Superior temporal gyrus (tissue), 1 donor: ENCODE results near the gene EXOC1L.

Experiments
- DNase-seq: peaks from one replicate; pipeline ENCODE4 v3.0.0-alpha.2; 2016; ENCODE audit errors: extremely low spot score

EXOC1L gene

GRCh38 chr4:55819634-55820033, at the start of gene EXOC1L:
EXOC1L (plus strand) TSS chr4:55819790; CDS start chr4:55820027, 237 bp downstream.
- DNase-seq: no peak

- no peak for DNase-seq
These were observed 48.9 kb upstream of the EXOC1L start for GRCh38 chr4:55770662-55771061.

- no peak for DNase-seq
These were observed 38.2 kb upstream of the EXOC1L start for GRCh38 chr4:55781341-55781740.

GRCh38 chr4:55781812-55782211, 37.8 kb upstream of the EXOC1L start:
- no peak for DNase-seq

- DNase-seq: no peak
These were observed 36.0 kb upstream of the EXOC1L start for GRCh38 chr4:55783584-55783983.

- DNase-seq: no peak
These were observed 34.8 kb upstream of the EXOC1L start for GRCh38 chr4:55784747-55785146.

- no peak for DNase-seq
These were observed 27.9 kb upstream of the EXOC1L start for GRCh38 chr4:55791666-55792065.

GRCh38 chr4:55793479-55793878, 26.1 kb upstream of the EXOC1L start:
- no peak for DNase-seq

GRCh38 chr4:55794053-55794452, 25.5 kb upstream of the EXOC1L start:
- no peak for DNase-seq

GRCh38 chr4:55795341-55795740, 24.2 kb upstream of the EXOC1L start:
- DNase-seq: no peak

- no peak for DNase-seq
These were observed 18.1 kb upstream of the EXOC1L start for GRCh38 chr4:55801498-55801897.

GRCh38 chr4:55807556-55807955, 12.0 kb upstream of the EXOC1L start:
- no peak for DNase-seq

GRCh38 chr4:55808186-55808585, 11.4 kb upstream of the EXOC1L start:
- DNase-seq: no peak

- no peak for DNase-seq
These were observed 11.0 kb upstream of the EXOC1L start for GRCh38 chr4:55808632-55809031.

- no peak for DNase-seq
These were observed 1.9 kb upstream of the EXOC1L start for GRCh38 chr4:55817691-55818090.

- DNase-seq: no peak
These were observed 689 bp downstream of the EXOC1L start for GRCh38 chr4:55820279-55820678.

GRCh38 chr4:55822329-55822728, 2.7 kb downstream of the EXOC1L start:
- no peak for DNase-seq

GRCh38 chr4:55824865-55825264, 5.3 kb downstream of the EXOC1L start:
- no peak for DNase-seq

GRCh38 chr4:55826986-55827385, 7.4 kb downstream of the EXOC1L start:
- no peak for DNase-seq

GRCh38 chr4:55827582-55827981, 8.0 kb downstream of the EXOC1L start:
- no peak for DNase-seq

GRCh38 chr4:55830048-55830447, 10.5 kb downstream of the EXOC1L start:
- no peak for DNase-seq

- no peak for DNase-seq
These were observed 11.1 kb downstream of the EXOC1L start for GRCh38 chr4:55830716-55831115.

- DNase-seq: no peak
These were observed 14.7 kb downstream of the EXOC1L start for GRCh38 chr4:55834086-55834795.

- no peak for DNase-seq
These were observed 18.3 kb downstream of the EXOC1L start for GRCh38 chr4:55837903-55838302.
